Endothelial cell of umbilical vein (primary cell): ENCODE results near the gene ADIPOR2. TPM values are rescaled to one million over a fixed set of nuclear protein-coding genes. Genes with fewer than 3 reads are reported as not detected.

Experiments
- BruUV-seq: library from RNA; stranded (reverse); fragments of 400-500 nt; replicated peaks from 2 replicates; lab custom pipeline; 2021; lab: Mats Ljungman, UMichigan
- CTCF ChIA-PET: fragments of 300-600, 350-600 bp; sonication (Branson Sonifier 250); formaldehyde crosslinking; loops from one replicate; lab custom pipeline; 2021; ENCODE audit warnings: antibody characterized with exemption, inconsistent platforms; lab: Charles Lee
- POLR2A ChIA-PET: fragments of 300-600, 350-600 bp; sonication (Branson Sonifier 250); formaldehyde crosslinking; loops from one replicate; lab custom pipeline; 2021; ENCODE audit warnings: antibody characterized with exemption, inconsistent platforms; lab: Charles Lee
- DNase-seq: peaks from one replicate; pipeline ENCODE4 v3.0.0-alpha.2; 2011; ENCODE audit warnings: low read depth, low spot score
- FAIRE-seq: peaks from 2 replicates; lab custom pipeline; 2011; peaks lifted over from hg19 to GRCh38; lab: Jason Lieb, UNC
- H2AFZ ChIP-seq: 2 replicates; pipeline ENCODE4 v1.6.0; 2012; ENCODE audit warnings: low read depth, low read length, control low read depth, inconsistent platforms
- H3K27ac ChIP-seq: 2 replicates; pipeline ENCODE4 v1.5.1; 2011; ENCODE audit warnings: low read depth, mild to moderate bottlenecking, control low read depth, low read length, moderate library complexity; ENCODE audit not compliant: insufficient read depth
- H3K27me3 ChIP-seq, 2 experiments: 2 replicates each; pipeline versions ENCODE4 v1.6.0 to v1.6.1; 2011; ENCODE audit warnings: low read length in 2 of 2, mixed read lengths in 1 of 2; ENCODE audit not compliant: control insufficient read depth in 2 of 2, insufficient read depth in 2 of 2
- H3K36me3 ChIP-seq, 2 experiments: 2 replicates in 1 of 2; 3 replicates in 1 of 2; pipeline ENCODE4 v1.5.1; 2011; ENCODE audit warnings: low read length in 2 of 2, mild to moderate bottlenecking in 1 of 2, moderate library complexity in 1 of 2; ENCODE audit not compliant: control insufficient read depth in 2 of 2, insufficient read depth in 2 of 2; ENCODE audit errors: extremely low read depth in 1 of 2
- H3K4me1 ChIP-seq: 3 replicates; pipeline ENCODE4 v1.5.1; 2011; ENCODE audit warnings: mild to moderate bottlenecking, low read length; ENCODE audit not compliant: control insufficient read depth, insufficient read depth; ENCODE audit errors: extremely low read depth
- H3K4me2 ChIP-seq: 2 replicates; pipeline ENCODE4 v1.6.1; 2011; ENCODE audit warnings: low read length, control low read depth, mixed read lengths; ENCODE audit not compliant: insufficient read depth
- H3K4me3 ChIP-seq, 3 experiments: fragments of 200-600 bp in 1 of 3; sonication (generic), shearing (Covaris generic) in 1 of 3; replicated peaks in 1 of 3; 2 replicates each; pipeline ENCODE4 v1.5.1; 2011 to 2016; ENCODE audit warnings: control low read depth in 3 of 3, low read length in 3 of 3, mild to moderate bottlenecking in 2 of 3, inconsistent platforms in 1 of 3, low read depth in 1 of 3, moderate library complexity in 1 of 3; ENCODE audit not compliant: insufficient read depth in 1 of 3
- H3K79me2 ChIP-seq: 2 replicates; pipeline ENCODE4 v1.6.0; 2012; ENCODE audit warnings: low read length, inconsistent platforms; ENCODE audit not compliant: control insufficient read depth, insufficient read depth
- H3K9ac ChIP-seq: replicated peaks from 2 replicates; pipeline ENCODE3; 2011; ENCODE audit warnings: low read length, control low read depth; ENCODE audit not compliant: insufficient read depth; ENCODE audit errors: extremely low read depth
- H3K9me1 ChIP-seq: replicated peaks from 3 replicates; pipeline ENCODE4 v1.6.0; 2011; ENCODE audit warnings: mild to moderate bottlenecking, low read length; ENCODE audit not compliant: control insufficient read depth, insufficient read depth; ENCODE audit errors: extremely low read depth
- H3K9me3 ChIP-seq: replicated peaks from 2 replicates; pipeline ENCODE4 v1.5.1; 2012; ENCODE audit warnings: low read length, inconsistent platforms; ENCODE audit not compliant: control insufficient read depth, insufficient read depth
- H4K20me1 ChIP-seq: replicated peaks from 2 replicates; pipeline ENCODE3; 2011; ENCODE audit warnings: mild to moderate bottlenecking, low read length; ENCODE audit not compliant: control insufficient read depth, insufficient read depth; ENCODE audit errors: extremely low read depth
- EZH2 ChIP-seq: IDR thresholded peaks from 2 replicates; pipeline ENCODE4 v1.6.1; 2012; ENCODE audit warnings: borderline replicate concordance, low read depth, mild to moderate bottlenecking, moderate library complexity, low read length, inconsistent platforms; ENCODE audit not compliant: severe bottlenecking
- FOS ChIP-seq: IDR thresholded peaks from 2 replicates; pipeline ENCODE4 v1.6.1; 2011; ENCODE audit warnings: mild to moderate bottlenecking, low read length, moderate library complexity, borderline replicate concordance; ENCODE audit not compliant: insufficient read depth
- GATA2 ChIP-seq: IDR thresholded peaks from 2 replicates; pipeline ENCODE4 v1.7.0; 2011; ENCODE audit warnings: low read depth, mild to moderate bottlenecking, moderate library complexity, mixed read lengths, low read length; ENCODE audit not compliant: insufficient read length, insufficient read depth
- MYC ChIP-seq: IDR thresholded peaks from one replicate; pipeline ENCODE4 v1.6.1; 2011; ENCODE audit warnings: mild to moderate bottlenecking, low read depth, low read length
- POLR2A ChIP-seq: IDR thresholded peaks from 2 replicates; pipeline ENCODE4 v1.6.1; 2012; ENCODE audit warnings: low read depth, mild to moderate bottlenecking, control low read depth, low read length
- POLR2AphosphoS5 ChIP-seq: IDR thresholded peaks from 2 replicates; pipeline ENCODE4 v1.6.1; 2012; ENCODE audit warnings: low read depth, mild to moderate bottlenecking, control low read depth, low read length, moderate library complexity; ENCODE audit not compliant: insufficient read depth
- dilution Hi-C: fragments of 300-500 bp; cut with MboI; formaldehyde crosslinking; loops from one replicate; pipeline ENCODE4 v1.15.0; 2019; ENCODE audit warnings: low sequenced_read_pairs; ENCODE audit not compliant: extremely low pct_ligation_motif_present
- intact Hi-C: fragments of 100-400 bp; cut with micrococcal nuclease; formaldehyde crosslinking; loops from one replicate; pipeline ENCODE4 v1.10.0; 2022
- polyA plus RNA-seq, 4 experiments: library from polyadenylated mRNA; depleted of rRNA in 3 of 4; stranded (reverse) in 3 of 4; unstranded in 1 of 4; fragments of >200 nt; gene quantifications; 2 replicates each; pipeline versions ENCODE4 v1.2.1 to v1.2.3, GENCODE V29; 2011 to 2012; ENCODE audit warnings: missing spikeins in 1 of 4
- total RNA-seq: library from RNA; stranded (reverse); gene quantifications from 2 replicates; pipeline ENCODE4 v1.2.3, GENCODE V29; 2021
- TF ChIP-seq, protein P1 (sequence below), 2 donors: IDR thresholded peaks; 1 replicate in 1 of 2; 2 replicates in 1 of 2; pipeline ENCODE4 v1.5.1; 2011; ENCODE audit warnings: low read length in 2 of 2, mild to moderate bottlenecking in 2 of 2, moderate library complexity in 2 of 2, control low read depth in 1 of 2, inconsistent platforms in 1 of 2, low read depth in 1 of 2; ENCODE audit not compliant: insufficient read depth in 1 of 2; ENCODE audit errors: extremely low read depth in 1 of 2

The ADIPOR2 gene
- total and polyA plus RNA-seq, 2 donors (not counting 3 experiments of a cell fraction or from before 2014, with no cell fraction given): 22.5 to 57.3 TPM

DNA sequence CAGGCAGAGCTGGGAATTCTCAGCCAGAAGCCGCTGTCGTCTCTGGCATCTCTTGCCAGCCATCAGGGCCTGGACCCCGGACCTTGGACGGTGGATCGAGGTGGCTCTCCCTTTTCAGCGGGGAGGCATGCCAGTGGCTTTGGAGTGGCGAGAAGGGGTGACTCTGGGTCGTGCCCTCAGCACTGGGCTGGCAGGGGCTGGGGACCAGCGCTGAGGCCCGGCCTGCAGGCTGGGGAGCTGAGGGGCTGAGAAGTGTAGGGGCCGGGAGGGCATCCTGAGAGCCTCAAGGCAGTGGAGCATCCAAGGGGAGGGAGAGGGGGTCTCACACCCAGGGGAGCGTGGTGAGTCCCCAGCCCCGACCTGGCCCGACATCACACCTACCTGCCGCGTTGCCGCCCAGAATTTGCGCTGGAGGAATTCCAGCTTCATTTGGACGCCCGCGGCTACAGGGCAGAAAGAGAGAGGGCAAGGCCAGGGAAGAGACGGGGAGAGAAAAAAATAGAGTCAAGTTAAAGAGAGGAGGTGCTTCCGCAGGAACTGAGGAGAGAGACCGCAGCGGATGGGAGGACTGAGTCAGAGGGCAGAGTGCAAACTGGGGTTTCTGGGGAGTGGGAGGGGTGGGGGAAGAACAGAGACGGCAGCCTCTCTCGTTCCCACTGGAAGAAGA, 120.5 kb downstream of the ADIPOR2 start:
- Histone ChIP-seq H3K4me2 (peak overlapping the region; percentile 29), H3K27me3 (peaks cover 0 to 2% of the 10 kb centered on the region in 2 experiments), H3K9me1 (no peaks in the 10 kb centered on the region), H4K20me1 (no peaks in the 10 kb centered on the region), H2AFZ (peak overlapping the region; percentile 37), H3K4me1 (peaks cover 34% of the 10 kb centered on the region), H3K27ac (peak overlapping the region; percentile 36), H3K79me2 (no peaks in the 10 kb centered on the region), H3K4me3 (no peak overlapping the region), H3K9ac (no peak overlapping the region), H3K36me3 (no peaks in the 10 kb centered on the region), H3K9me3 (no peaks in the 10 kb centered on the region)
- DNase-seq (peak; percentile 57), FAIRE-seq (peak; percentile 50)
- CTCF ChIA-PET: interaction anchor here (1.3 to 3.3 kb wide), 4 partner anchors 13 to 129 kb away, joined by 3 to 30 read pairs (median 4); no protein-coding TSS in a partner anchor
- TF ChIP-seq GATA2: no peak
- TF ChIP-seq FOS: peak; percentile 53
- TF ChIP-seq POLR2AphosphoS5: peak; percentile 77
- TF ChIP-seq MYC: no peak
- TF ChIP-seq, protein P1, sequence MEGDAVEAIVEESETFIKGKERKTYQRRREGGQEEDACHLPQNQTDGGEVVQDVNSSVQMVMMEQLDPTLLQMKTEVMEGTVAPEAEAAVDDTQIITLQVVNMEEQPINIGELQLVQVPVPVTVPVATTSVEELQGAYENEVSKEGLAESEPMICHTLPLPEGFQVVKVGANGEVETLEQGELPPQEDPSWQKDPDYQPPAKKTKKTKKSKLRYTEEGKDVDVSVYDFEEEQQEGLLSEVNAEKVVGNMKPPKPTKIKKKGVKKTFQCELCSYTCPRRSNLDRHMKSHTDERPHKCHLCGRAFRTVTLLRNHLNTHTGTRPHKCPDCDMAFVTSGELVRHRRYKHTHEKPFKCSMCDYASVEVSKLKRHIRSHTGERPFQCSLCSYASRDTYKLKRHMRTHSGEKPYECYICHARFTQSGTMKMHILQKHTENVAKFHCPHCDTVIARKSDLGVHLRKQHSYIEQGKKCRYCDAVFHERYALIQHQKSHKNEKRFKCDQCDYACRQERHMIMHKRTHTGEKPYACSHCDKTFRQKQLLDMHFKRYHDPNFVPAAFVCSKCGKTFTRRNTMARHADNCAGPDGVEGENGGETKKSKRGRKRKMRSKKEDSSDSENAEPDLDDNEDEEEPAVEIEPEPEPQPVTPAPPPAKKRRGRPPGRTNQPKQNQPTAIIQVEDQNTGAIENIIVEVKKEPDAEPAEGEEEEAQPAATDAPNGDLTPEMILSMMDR (IDR thresholded peaks at IDR 0.05; ENCODE audit: extremely low read depth in 1 of 2, insufficient read depth in 1 of 2, low read depth in 1 of 2, low read length in 2 of 2): no peak
- no peak for TF ChIP-seq EZH2
- TF ChIP-seq POLR2A: no peak
- dilution Hi-C loops (no loop called here), intact Hi-C loops (no loop called here)
- BruUV-seq: no TSS peak
- POLR2A ChIA-PET: no interaction called here
